HEK293 (cell line): Measurements from ENCODE around the gene GUF1.

Experiments
- CTCF ChIA-PET: fragments of 350-600 bp; formaldehyde crosslinking; extraction: SDS; loops from one replicate; lab custom pipeline; 2021; ENCODE audit warnings: antibody characterized with exemption; lab: Yijun Ruan, JAX
- POLR2A ChIA-PET: fragments of 300-600 bp; formaldehyde crosslinking; extraction: SDS; loops from one replicate; lab custom pipeline; 2020; ENCODE audit warnings: antibody characterized with exemption, inconsistent platforms; lab: Yijun Ruan, JAX
- H3K27ac ChIP-seq: fragments of 200-500 bp; sonication (Bioruptor generic); 2 replicates; pipeline ENCODE4 v1.5.1; 2014; ENCODE audit warnings: low read depth, low read length, control low read depth, inconsistent platforms; ENCODE audit errors: extremely low read depth
- H3K36me3 ChIP-seq, 2 experiments: fragments of 200-500 bp in 1 of 2; sonication (Bioruptor generic) in 1 of 2; 1 replicate in 1 of 2; 2 replicates in 1 of 2; pipeline ENCODE4 v1.5.1; 2014 to 2017; ENCODE audit warnings: inconsistent platforms in 2 of 2, low read length in 2 of 2; ENCODE audit not compliant: control insufficient read depth in 2 of 2, insufficient read depth in 1 of 2
- H3K4me1 ChIP-seq: fragments of 200-500 bp; sonication (Bioruptor generic); 2 replicates; pipeline ENCODE4 v1.5.1; 2014; ENCODE audit warnings: mild to moderate bottlenecking, low read length, inconsistent platforms; ENCODE audit not compliant: control insufficient read depth, insufficient read depth
- H3K4me3 ChIP-seq: 2 replicates; pipeline ENCODE4 v1.5.1; 2011; ENCODE audit warnings: low read depth, mild to moderate bottlenecking, control low read depth, low read length, moderate library complexity
- H3K9me3 ChIP-seq: fragments of 200-500 bp; sonication (Bioruptor generic); 2 replicates; pipeline ENCODE4 v1.5.1; 2014; ENCODE audit warnings: low read depth, low read length, inconsistent platforms; ENCODE audit not compliant: control insufficient read depth, insufficient read depth
- EGR2 ChIP-seq: fragments of 450-650 bp; formaldehyde crosslinking; IDR thresholded peaks from 2 replicates; pipeline ENCODE4 v1.5.1; 2016; ENCODE audit warnings: low read depth, missing biosample characterization, missing genetic modification characterization
- HOXC10 ChIP-seq: sonication (generic); formaldehyde crosslinking; IDR thresholded peaks from 2 replicates; pipeline ENCODE4 v1.8.1; 2023; ENCODE audit warnings: mild to moderate bottlenecking, missing genetic modification reagents
- KLF1 ChIP-seq: fragments of 450-650 bp; formaldehyde crosslinking; IDR thresholded peaks from 2 replicates; pipeline ENCODE4 v1.5.1; 2016; ENCODE audit warnings: missing biosample characterization, missing genetic modification characterization
- KLF10 ChIP-seq: fragments of 450-650 bp; IDR thresholded peaks from 2 replicates; pipeline ENCODE4 v1.5.1; 2018; ENCODE audit warnings: missing biosample characterization, mild to moderate bottlenecking, missing genetic modification characterization
- PBX3 ChIP-seq: sonication (generic); formaldehyde crosslinking; IDR thresholded peaks from 2 replicates; pipeline ENCODE4 v1.8.1; 2022; ENCODE audit warnings: mild to moderate bottlenecking, moderate library complexity, missing genetic modification reagents
- PRDM4 ChIP-seq: fragments of 450-650 bp; formaldehyde crosslinking; IDR thresholded peaks from 2 replicates; pipeline ENCODE4 v1.5.1; 2017; ENCODE audit warnings: missing biosample characterization, missing genetic modification characterization
- RBAK ChIP-seq: fragments of 450-650 bp; formaldehyde crosslinking; IDR thresholded peaks from 2 replicates; pipeline ENCODE4 v1.5.1; 2016; ENCODE audit warnings: missing biosample characterization, missing genetic modification characterization
- SCRT2 ChIP-seq: fragments of 450-650 bp; formaldehyde crosslinking; IDR thresholded peaks from 2 replicates; pipeline ENCODE4 v1.5.1; 2016; ENCODE audit warnings: missing biosample characterization, missing genetic modification characterization
- YY1 ChIP-seq: fragments of 450-650 bp; formaldehyde crosslinking; IDR thresholded peaks from 2 replicates; pipeline ENCODE4 v1.5.1; 2018; ENCODE audit warnings: missing biosample characterization, missing genetic modification characterization
- ZBTB20 ChIP-seq: fragments of 450-650 bp; formaldehyde crosslinking; IDR thresholded peaks from 2 replicates; pipeline ENCODE4 v1.5.1; 2016; ENCODE audit warnings: missing biosample characterization, missing genetic modification characterization
- ZBTB26 ChIP-seq: fragments of 450-650 bp; formaldehyde crosslinking; optimal IDR thresholded peaks from 2 replicates; pipeline ENCODE3; 2016; ENCODE audit warnings: missing biosample characterization, mild to moderate bottlenecking, missing genetic modification characterization
- ZNF148 ChIP-seq: fragments of 450-650 bp; formaldehyde crosslinking; IDR thresholded peaks from 2 replicates; pipeline ENCODE4 v1.5.0; 2017; ENCODE audit warnings: missing biosample characterization, missing genetic modification characterization, borderline replicate concordance
- ZNF155 ChIP-seq: fragments of 450-650 bp; formaldehyde crosslinking; IDR thresholded peaks from 2 replicates; pipeline ENCODE4 v1.5.1; 2016; ENCODE audit warnings: missing biosample characterization, missing genetic modification characterization
- ZNF274 ChIP-seq, 2 experiments: fragments of 200-500 bp in 1 of 2; fragments of 450-650 bp in 1 of 2; sonication (Bioruptor generic) in 1 of 2; formaldehyde crosslinking in 1 of 2; IDR thresholded peaks; 2 replicates each; pipeline versions ENCODE4 v1.5.1 to v1.6.1; 2014 to 2016; ENCODE audit warnings: borderline replicate concordance in 1 of 2, inconsistent platforms in 1 of 2, low read length in 1 of 2, missing biosample characterization in 1 of 2, missing genetic modification characterization in 1 of 2
- ZNF335 ChIP-seq: fragments of 450-650 bp; formaldehyde crosslinking; conservative IDR thresholded peaks from 2 replicates; pipeline ENCODE4 v1.5.1; 2016; ENCODE audit warnings: missing biosample characterization, missing genetic modification characterization
- ZNF341 ChIP-seq: fragments of 450-650 bp; formaldehyde crosslinking; IDR thresholded peaks from 2 replicates; pipeline ENCODE4; 2016; ENCODE audit warnings: low read depth, missing biosample characterization, missing genetic modification characterization
- ZNF518A ChIP-seq: fragments of 450-650 bp; formaldehyde crosslinking; conservative IDR thresholded peaks from 2 replicates; pipeline ENCODE4 v1.5.1; 2016; ENCODE audit warnings: low read depth, missing biosample characterization, missing genetic modification characterization
- ZNF555 ChIP-seq: fragments of 450-650 bp; formaldehyde crosslinking; conservative IDR thresholded peaks from 2 replicates; pipeline ENCODE4 v1.5.1; 2017; ENCODE audit warnings: missing biosample characterization, mild to moderate bottlenecking, missing genetic modification characterization, inconsistent platforms
- ZNF558 ChIP-seq: fragments of 450-650 bp; formaldehyde crosslinking; IDR thresholded peaks from 2 replicates; pipeline ENCODE4 v1.5.1; 2016; ENCODE audit warnings: missing biosample characterization, missing genetic modification characterization
- ZNF623 ChIP-seq: fragments of 450-650 bp; formaldehyde crosslinking; IDR thresholded peaks from 2 replicates; pipeline ENCODE4 v1.5.1; 2016; ENCODE audit warnings: missing biosample characterization, missing genetic modification characterization
- ZXDB ChIP-seq: fragments of 450-650 bp; formaldehyde crosslinking; IDR thresholded peaks from 2 replicates; pipeline ENCODE4 v1.5.1; 2016; ENCODE audit warnings: missing biosample characterization, missing genetic modification characterization

The GUF1 gene

GRCh38 chr4:44726038-44726871 is 48.0 kb downstream of the GUF1 start, which contains the start of gene GNPDA2 (continued):
- TF ChIP-seq SCRT2 (tag by site-specific recombination) (peak; percentile 25; the same call in 1 of the 2 replicates), EGR2 (0 out of 2 replicates have a peak, but pooled peaks have one; percentile 9), ZNF518A (tag by site-specific recombination) (peak; percentile 76), ZXDB (tag by site-specific recombination) (peak; percentile 45; the same call in 1 of the 2 replicates), ZNF335 (tag by site-specific recombination) (peak; percentile 64), ZNF341 (tag by site-specific recombination) (peak; percentile 88), ZBTB20 (peak; percentile 79), ZNF558 (tag by site-specific recombination) (no peak), ZBTB26 (tag by site-specific recombination) (peak; percentile 40)

GRCh38 chr4:44727471-44727870 is 49.3 kb downstream of the GUF1 start:
- TF ChIP-seq YY1 (tag by site-specific recombination) (no peak), RBAK (tag by site-specific recombination) (no peak), HOXC10 (CRISPR knock-in tag) (no peak), ZNF623 (tag by site-specific recombination) (no peak), KLF1 (tag by site-specific recombination) (no peak), ZNF148 (tag by site-specific recombination) (no peak), ZNF555 (tag by site-specific recombination) (no peak), ZNF155 (no peak), PRDM4 (tag by site-specific recombination) (no peak), ZNF274 (IDR thresholded peaks at IDR 0.05; ENCODE audit: low read length) (no peak), ZNF274 (tag by site-specific recombination; IDR thresholded peaks at IDR 0.05; ENCODE audit: borderline replicate concordance) (no peak), KLF10 (tag by site-specific recombination) (no peak), PBX3 (CRISPR knock-in tag) (no peak)
- TF ChIP-seq, all 188 proteins: peak for 0
- ChIA-PET POLR2A (interaction anchor here (3.5 kb wide), 1 partner anchor 49 kb away, joined by 16 read pairs; the partner anchor contains the start of gene GUF1), CTCF (no interaction called here)
- Histone ChIP-seq H3K36me3 (no peaks in the 10 kb centered on the region), H3K9me3 (no peaks in the 10 kb centered on the region), H3K4me1 (no peaks in the 10 kb centered on the region), H3K27ac (no peak overlapping the region), H3K4me3 (no peak overlapping the region)
